Brain microvascular endothelial cell (primary cell): Measurements from ENCODE around the gene SOD1.

Source experiments
- DNase-seq: peaks from one replicate; pipeline ENCODE4 v3.0.0-alpha.2; 2020
- H3K27ac ChIP-seq: fragments of 250-450 bp; sonication (Bioruptor Pico); 2 replicates; pipeline ENCODE4 v1.5.1; 2020; ENCODE audit warnings: mild to moderate bottlenecking, moderate library complexity
- H3K27me3 ChIP-seq: fragments of 250-450 bp; sonication (Bioruptor Pico); replicated peaks from 2 replicates; pipeline ENCODE4 v1.5.1; 2020; ENCODE audit warnings: mild to moderate bottlenecking
- H3K36me3 ChIP-seq: fragments of 250-450 bp; sonication (Bioruptor Pico); replicated peaks from 2 replicates; pipeline ENCODE4 v1.5.1; 2020; ENCODE audit warnings: mild to moderate bottlenecking
- H3K4me3 ChIP-seq: 2 replicates; pipeline ENCODE4 v1.5.1; 2011; ENCODE audit warnings: low read depth, mild to moderate bottlenecking, control low read depth, low read length, moderate library complexity
- CTCF ChIP-seq: IDR thresholded peaks from 2 replicates; pipeline ENCODE4 v1.5.1; 2011; ENCODE audit warnings: low read depth, mild to moderate bottlenecking, moderate library complexity, low read length, control low read depth, inconsistent platforms; ENCODE audit errors: missing control alignments
- in situ Hi-C: cut with HindIII; loops from 2 replicates; pipeline ENCODE4 v1.10.0; 2017; ENCODE audit warnings: low sequenced_read_pairs, low pct_ligation_motif_present

The SOD1 gene

GRCh38 chr21:31713973-31714740 is 54.7 kb downstream of the SOD1 start:
- no peak for TF ChIP-seq CTCF
- in situ Hi-C loops = no loop called here
- H3K4me3 ChIP-seq = no peak overlapping the region
- H3K27me3 ChIP-seq = no peaks in the 10 kb centered on the region
- H3K36me3 ChIP-seq = no peaks in the 10 kb centered on the region
- H3K27ac ChIP-seq = peak overlapping the region; percentile 32
- DNase-seq = peak; percentile 40

GRCh38 chr21:31714741-31715365 is 55.4 kb downstream of the SOD1 start:
- Histone ChIP-seq H3K4me3 (no peak overlapping the region), H3K27ac (no peak overlapping the region), H3K27me3 (no peaks in the 10 kb centered on the region), H3K36me3 (no peaks in the 10 kb centered on the region)
- no peak for DNase-seq
- no peak for TF ChIP-seq CTCF
- in situ Hi-C loops = no loop called here

GRCh38 chr21:31716106-31716505 is 56.6 kb downstream of the SOD1 start:
- no peak for DNase-seq
- H3K27ac ChIP-seq = no peak overlapping the region
- no peak for TF ChIP-seq CTCF

More at GRCh38 chr21:31716106-31716505, 56.6 kb downstream of the SOD1 start:
- Histone ChIP-seq H3K36me3 (no peaks in the 10 kb centered on the region), H3K4me3 (no peak overlapping the region), H3K27me3 (no peaks in the 10 kb centered on the region)
- in situ Hi-C loops = no loop called here
